GM21447 (cell line): Measurements from ENCODE around the gene SPOP.

Experiments used
- ATAC-seq: cut with Tn5 transposase; IDR thresholded peaks from one replicate; pipeline ENCODE4 v1.9.1; 2021; ENCODE audit not compliant: unreplicated experiment

The SPOP gene

GRCh38 chr17:49618028-49618611 is 59.8 kb downstream of the SPOP start:
- no peak for ATAC-seq

- no peak for ATAC-seq
Measured at GRCh38 chr17:49616601-49617131, 61.2 kb downstream of the SPOP start.

DNA sequence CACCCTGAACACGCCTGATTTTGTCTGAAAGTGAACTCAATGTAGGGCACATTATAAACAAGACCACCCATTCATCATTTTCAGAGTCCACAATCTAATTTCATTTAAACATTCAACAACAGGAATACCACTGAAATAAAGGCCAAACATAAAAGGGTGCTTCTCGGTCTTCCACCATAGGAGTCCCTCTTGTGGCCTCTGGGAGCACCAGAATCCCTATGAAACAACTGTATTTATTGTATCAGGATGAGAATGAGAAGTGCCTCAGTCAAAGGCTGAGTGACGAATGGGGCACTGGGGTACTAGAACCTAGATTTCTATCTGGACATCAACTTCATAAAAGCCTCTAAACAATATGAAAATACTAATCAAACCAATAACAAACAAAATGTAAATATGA is 61.8 kb downstream of the SPOP start:
- no peak for ATAC-seq

DNA sequence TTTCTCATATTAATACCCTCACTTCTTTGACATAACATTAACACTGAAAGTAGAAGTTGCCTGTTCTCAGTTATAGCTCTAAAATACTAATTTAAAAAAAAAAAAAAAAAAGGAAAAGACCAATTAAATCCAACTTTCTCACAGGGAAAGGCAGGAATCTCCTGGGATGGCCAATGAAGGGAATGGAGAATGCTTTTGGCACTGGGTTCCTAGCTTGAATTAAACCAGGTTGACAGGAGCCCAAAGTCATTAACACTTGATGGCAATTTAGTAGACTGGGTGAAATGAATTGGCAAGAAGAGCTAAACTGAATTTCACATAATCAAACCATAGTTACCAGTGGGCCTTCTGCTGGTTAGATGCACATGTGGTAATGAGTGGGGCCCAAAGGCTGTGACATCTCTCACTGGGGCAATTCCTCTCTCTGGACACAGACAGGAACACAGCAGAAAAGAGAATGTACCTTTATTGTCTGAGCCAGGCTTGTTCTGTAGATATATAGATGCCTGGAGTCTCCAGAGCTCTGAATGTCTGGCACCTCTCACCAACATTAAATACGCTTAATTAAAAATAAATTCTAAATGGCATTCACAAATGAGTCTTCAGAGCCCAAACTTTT is 64.6 kb downstream of the SPOP start:
- no peak for ATAC-seq

DNA sequence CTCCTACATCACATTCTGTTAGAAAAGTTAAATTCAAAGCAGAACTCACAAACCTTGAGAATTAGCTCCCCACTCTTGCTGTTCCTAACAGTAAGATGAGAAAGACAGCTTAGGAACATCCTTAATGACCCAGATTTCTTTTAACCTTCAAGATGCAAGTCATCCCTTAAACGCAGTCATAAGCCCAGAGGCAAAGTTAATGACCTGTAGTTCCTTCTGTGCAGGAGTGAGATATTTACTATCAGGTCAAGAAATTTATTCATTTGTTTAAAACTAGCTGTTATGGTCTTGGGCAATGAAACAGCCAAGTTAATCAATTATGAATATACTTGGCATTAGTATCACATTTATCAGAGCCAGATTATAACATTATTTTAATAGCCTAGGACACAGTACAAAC is 65.2 kb downstream of the SPOP start:
- ATAC-seq: no peak

GRCh38 chr17:49610883-49611584 is 66.9 kb downstream of the SPOP start:
- no peak for ATAC-seq

GRCh38 chr17:49604314-49604869 is 73.5 kb downstream of the SPOP start:
- ATAC-seq: no peak

- ATAC-seq: no peak
Measured at GRCh38 chr17:49603720-49604119, 74.2 kb downstream of the SPOP start.

GRCh38 chr17:49603238-49603637 is 74.7 kb downstream of the SPOP start:
- no peak for ATAC-seq

DNA sequence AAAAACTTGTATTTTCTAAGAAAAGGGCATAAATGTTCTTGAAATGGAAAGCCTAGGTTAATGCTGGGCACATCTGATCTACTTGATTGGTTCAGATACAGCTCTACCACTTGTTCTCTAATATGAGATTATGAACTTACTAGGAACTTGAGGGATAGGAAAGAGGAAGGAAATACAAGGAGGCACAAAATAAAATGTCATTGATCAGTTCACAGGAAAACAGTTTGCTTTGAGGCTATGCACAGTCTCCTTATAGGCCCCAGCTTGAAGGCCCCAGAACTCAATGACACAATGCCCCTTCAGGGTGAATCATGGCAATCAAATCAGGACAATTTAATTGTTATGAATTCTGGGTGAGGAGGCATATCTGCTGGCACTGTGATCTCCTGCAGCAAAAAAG is 75.1 kb downstream of the SPOP start:
- ATAC-seq: no peak

GRCh38 chr17:49600949-49601348 is 76.9 kb downstream of the SPOP start:
- ATAC-seq: no peak

- ATAC-seq: no peak
Measured at GRCh38 chr17:49598918-49599317, 79.0 kb downstream of the SPOP start.

DNA sequence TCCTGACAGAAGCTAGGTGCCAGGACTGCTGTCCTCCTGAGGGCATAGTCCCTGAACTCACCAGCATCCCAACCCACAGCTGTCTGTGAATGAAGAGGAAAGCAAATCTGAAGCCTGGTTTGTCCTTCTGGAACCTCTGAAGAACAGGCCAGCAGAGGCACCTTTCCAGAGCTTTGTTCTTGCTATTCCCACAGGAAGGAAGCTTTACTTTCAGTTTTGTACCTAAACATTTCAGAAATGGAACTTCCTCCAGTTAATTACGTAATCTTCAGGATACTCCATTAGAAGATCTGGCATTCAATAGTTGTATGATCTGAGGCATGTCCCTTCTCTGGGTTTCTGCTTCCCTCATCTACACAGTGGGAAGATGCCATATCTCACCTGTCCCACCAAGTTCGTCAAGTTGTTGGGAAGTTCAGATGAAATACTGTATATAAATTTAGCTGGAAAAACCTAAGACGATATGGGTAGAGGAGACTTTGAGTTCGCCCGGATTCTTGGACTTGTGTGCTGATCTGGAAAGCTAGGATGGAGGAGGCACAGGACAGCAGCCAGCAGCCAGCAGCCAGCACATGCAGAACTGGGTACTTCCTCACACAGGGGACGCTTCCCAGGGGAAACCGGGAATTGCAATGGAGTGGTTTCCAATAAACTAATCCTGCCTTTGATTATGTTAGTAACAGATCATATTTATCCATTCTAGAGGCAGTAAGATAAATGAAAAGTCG is 79.8 kb downstream of the SPOP start:
- ATAC-seq: no peak

- ATAC-seq: no peak
Measured at GRCh38 chr17:49597436-49597835, 80.5 kb downstream of the SPOP start.

DNA sequence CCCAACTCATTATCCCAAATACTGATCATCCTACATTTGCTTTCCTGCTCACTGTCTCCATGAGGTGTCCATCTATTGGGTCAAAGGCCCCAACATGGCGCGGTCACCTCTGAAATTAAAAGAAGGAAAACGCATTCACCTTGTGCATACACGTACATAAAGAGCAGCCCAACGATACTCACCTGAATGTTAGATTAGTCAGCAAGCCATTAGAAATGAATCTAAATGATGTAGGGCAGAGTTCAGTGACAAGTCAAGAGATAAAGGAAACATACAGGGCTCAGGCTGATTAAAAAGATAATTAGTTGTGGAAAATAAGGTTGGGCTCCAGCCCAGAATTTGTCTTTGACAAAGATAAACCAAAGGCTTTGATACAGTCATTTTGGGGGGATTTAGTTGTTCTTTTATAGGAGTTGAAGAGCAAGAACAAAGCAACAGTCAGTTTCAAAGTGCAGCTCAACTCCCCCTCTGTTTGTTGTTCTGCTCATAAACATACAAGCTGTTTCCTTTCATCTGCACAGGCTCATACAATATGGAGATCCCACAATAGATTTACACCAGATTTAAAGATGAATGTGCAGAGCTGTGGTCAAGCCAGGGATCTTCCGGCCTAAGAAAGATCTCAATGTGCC is 81.2 kb downstream of the SPOP start:
- ATAC-seq: no peak

DNA sequence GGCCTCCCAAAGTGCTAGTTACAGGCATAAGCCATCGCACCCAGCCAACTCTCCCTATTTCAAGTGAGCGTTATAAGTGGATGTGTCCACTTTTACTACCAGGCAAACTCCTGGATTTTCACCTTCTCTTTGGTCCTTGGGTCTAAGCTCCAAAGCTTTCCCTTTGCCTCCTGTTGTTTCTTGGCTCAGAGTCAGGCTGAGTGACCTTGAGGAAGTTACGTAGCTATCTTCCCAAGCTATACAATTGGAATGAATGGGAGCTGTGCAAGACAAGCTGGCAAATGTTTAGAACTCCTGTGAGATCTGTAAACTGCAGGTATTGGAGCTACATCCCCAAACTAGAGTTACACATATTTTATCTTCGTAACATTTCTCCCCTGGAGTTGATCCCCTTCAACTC is 81.9 kb downstream of the SPOP start:
- no peak for ATAC-seq

DNA sequence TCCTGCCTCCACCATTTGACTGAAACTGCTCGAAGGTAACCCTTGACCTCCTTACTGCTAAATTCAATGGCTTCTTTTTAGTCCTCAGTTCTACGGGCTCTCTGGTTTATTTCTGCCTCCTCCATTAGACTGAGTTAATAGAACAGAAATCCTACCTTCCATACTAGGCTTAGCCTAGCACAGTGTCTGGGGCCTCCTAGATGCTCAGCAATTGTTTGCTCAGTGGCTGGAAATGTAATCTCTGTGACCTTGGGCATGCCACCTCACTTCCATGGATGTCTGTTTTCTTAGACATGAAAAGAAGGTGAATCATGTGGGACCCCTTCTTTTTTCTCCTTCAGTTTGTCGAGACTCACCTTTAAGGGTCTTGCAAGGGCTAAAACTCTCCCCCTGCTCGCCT is 82.6 kb downstream of the SPOP start:
- no peak for ATAC-seq

GRCh38 chr17:49592263-49592662 is 85.6 kb downstream of the SPOP start:
- ATAC-seq: no peak

- no peak for ATAC-seq
Measured at GRCh38 chr17:49590874-49591273, 87.0 kb downstream of the SPOP start.

DNA sequence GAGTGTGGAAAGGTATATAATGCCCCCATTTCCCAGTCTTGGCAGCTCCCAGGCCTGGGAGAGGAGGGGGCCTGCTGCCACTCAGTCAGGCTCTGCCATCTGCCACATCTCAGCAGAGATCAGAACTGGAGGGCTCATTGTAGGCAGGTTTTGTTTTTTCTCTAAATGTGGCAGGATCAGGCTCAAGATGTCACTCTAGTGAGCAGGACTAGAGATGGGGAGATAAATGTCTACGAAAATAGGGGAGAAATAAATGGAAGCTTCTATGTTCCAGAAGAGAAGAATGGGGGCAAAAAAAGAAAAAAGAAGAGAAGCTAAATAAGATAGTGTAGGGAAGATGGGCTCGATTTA is 88.3 kb downstream of the SPOP start:
- ATAC-seq: no peak
